NCI-H146 treated with DMSO at 0.1 percent for 48 hours (cell line): ENCODE results near the gene PRIMA1.
"Not testable (repeated sequence)": the region's sequence is repeated elsewhere in the genome, so short reads cannot be mapped to it uniquely, and the experiment has no call there.

ENCODE experiments used
- DNase-seq: peaks from one replicate; lab custom pipeline; 2025; ENCODE audit not compliant: unreplicated experiment; lab: John Stamatoyannopoulos, UW

The PRIMA1 gene

GRCh38 chr14:93788293-93788542 is at the start of gene PRIMA1:
TSS of gene PRIMA1 (minus strand) at chr14:93788485. CDS start at chr14:93787718, 767 bp downstream.
- DNase-seq: no peak

- no peak for DNase-seq
These were observed 46.5 kb upstream of the PRIMA1 start for GRCh38 chr14:93834699-93835371.

GRCh38 chr14:93832665-93833064 is 44.4 kb upstream of the PRIMA1 start:
- no peak for DNase-seq

GRCh38 chr14:93832081-93832480 is 43.8 kb upstream of the PRIMA1 start:
- no peak for DNase-seq

GRCh38 chr14:93830753-93831461 is 42.6 kb upstream of the PRIMA1 start:
- no peak for DNase-seq

- no peak for DNase-seq
These were observed 41.7 kb upstream of the PRIMA1 start for GRCh38 chr14:93829839-93830481.

GRCh38 chr14:93825235-93825553 is 36.9 kb upstream of the PRIMA1 start:
- no peak for DNase-seq

- no peak for DNase-seq
These were observed 36.4 kb upstream of the PRIMA1 start for GRCh38 chr14:93824518-93825234.

- no peak for DNase-seq
These were observed 35.8 kb upstream of the PRIMA1 start for GRCh38 chr14:93824076-93824475.

- no peak for DNase-seq
These were observed 32.8 kb upstream of the PRIMA1 start for GRCh38 chr14:93821051-93821450.

- no peak for DNase-seq
These were observed 30.6 kb upstream of the PRIMA1 start for GRCh38 chr14:93818857-93819256.

- DNase-seq: no peak
These were observed 23.4 kb upstream of the PRIMA1 start for GRCh38 chr14:93811676-93812075.

GRCh38 chr14:93811020-93811419 is 22.7 kb upstream of the PRIMA1 start:
- DNase-seq: no peak

GRCh38 chr14:93809491-93810420 is 21.5 kb upstream of the PRIMA1 start:
- not testable (repeated sequence) for DNase-seq

- DNase-seq: no peak
These were observed 16.4 kb upstream of the PRIMA1 start for GRCh38 chr14:93804654-93805053.

- no peak for DNase-seq
These were observed 15.4 kb upstream of the PRIMA1 start for GRCh38 chr14:93803408-93804318.

- no peak for DNase-seq
These were observed 12.0 kb upstream of the PRIMA1 start for GRCh38 chr14:93799989-93800921.

GRCh38 chr14:93799617-93799988 is 11.3 kb upstream of the PRIMA1 start:
- no peak for DNase-seq

- DNase-seq: no peak
These were observed 9.3 kb upstream of the PRIMA1 start for GRCh38 chr14:93797536-93797935.
